Hepatic stellate cell (primary cell): ENCODE data around the gene MED12L.
"Not testable (repeated sequence)": the region's sequence is repeated elsewhere in the genome, so short reads cannot be mapped to it uniquely, and the experiment has no call there.

ENCODE experiments used
- DNase-seq: peaks from one replicate; pipeline ENCODE4 v3.0.0; 2011; ENCODE audit warnings: low spot score

The MED12L gene

DNA sequence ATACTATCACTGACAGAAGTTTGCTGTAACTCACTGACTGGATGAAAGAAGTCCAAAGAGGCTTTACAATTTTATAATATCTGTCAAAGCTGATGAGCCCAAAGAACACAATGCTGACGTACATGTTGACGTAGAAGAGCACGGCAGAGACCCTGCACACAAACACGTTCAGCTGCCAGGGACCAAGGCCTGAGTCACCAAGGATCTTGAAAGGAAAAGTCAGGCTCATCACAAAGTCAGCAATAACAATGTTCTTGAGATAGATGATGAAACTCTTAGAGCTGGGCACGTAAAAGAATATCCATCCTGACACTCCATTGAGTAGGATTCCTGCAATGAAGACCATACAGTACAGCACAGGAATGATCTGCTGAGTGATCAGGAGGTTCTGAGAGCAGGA is 128.4 kb downstream of the MED12L start:
- DNase-seq = no peak

DNA sequence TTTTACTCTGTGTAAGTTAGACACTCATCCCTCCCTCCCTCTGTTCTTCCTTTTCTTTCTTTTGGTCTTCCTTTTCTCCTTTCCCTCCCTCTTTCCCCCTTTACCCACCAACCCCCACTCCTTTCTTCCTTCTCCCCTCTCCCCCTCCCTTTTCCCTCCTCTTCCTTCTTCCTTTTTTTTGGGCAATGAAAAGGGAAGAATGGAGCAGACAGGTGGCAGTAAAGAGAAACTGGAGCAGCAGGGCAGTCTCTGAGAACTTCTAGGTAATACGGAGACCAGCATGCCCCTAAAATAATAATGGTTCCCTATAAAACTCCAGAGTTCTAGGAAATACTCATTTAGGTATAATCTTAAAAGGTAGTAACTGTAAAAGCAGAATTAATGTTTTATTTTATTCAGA is 129.0 kb downstream of the MED12L start:
- DNase-seq = no peak

DNA sequence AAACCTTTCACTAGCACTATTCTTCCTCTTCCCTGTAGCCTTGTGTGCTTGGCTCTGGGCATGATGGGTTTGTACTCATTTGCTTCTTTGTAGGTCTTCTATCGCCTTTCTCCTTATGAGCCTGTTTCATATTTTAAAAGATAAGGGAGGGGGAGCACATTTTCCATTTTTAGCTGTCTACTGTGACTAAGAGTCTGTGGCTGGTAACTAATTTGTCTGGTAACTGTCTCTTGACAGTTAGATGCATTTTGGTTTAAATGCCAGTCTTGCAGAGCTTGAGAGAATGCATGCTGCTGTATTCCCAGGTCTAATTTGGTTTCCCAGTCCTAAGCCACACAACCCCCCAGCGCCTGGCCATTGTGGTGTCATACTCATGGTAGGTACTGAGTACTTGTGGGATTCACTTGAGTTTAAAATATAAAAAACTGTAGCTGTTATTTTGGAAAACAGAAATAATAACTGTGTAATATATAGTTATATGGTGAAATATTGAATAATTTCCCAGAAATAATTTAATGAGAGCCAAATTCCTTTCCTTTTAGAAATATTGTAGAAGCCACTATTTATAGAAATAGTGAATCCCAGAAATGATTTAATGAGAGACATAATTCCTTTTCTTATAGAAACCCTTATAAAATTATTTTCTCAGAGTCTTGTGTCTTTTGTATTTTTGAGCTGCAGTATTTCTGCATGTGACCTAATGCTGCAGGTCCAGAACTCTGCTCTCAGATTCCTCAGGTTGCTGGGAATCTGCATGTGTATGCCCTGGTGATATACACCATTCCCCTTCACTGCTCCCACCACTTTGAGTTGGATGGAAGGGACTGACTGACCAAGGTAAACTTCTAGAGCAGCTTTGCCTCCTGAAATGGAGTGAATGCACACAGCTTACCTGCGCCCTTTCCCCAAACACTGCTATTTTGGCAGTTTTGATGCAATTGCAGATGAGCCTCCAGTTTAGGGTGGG is 131.5 kb downstream of the MED12L start:
- DNase-seq = peak; percentile 52

DNA sequence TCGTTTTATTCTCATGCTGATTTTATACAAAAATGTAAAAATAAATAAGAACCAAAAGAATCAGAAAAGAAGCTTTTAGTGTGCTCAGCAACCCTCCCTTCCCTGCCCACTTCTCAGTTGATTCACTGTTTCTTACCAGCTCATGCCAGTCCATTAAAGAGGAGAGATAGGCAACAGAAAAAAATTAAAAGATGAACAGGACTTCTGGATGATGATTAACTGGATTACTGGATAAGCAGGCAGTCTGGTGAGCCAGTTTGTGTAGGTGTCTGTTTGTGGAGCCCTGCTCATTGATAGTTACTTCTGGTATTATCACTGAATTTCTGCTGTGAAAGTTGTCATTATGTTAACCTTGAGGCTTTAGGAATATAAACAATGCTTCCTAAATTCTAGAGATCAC is 132.7 kb downstream of the MED12L start:
- DNase-seq = no peak

DNA sequence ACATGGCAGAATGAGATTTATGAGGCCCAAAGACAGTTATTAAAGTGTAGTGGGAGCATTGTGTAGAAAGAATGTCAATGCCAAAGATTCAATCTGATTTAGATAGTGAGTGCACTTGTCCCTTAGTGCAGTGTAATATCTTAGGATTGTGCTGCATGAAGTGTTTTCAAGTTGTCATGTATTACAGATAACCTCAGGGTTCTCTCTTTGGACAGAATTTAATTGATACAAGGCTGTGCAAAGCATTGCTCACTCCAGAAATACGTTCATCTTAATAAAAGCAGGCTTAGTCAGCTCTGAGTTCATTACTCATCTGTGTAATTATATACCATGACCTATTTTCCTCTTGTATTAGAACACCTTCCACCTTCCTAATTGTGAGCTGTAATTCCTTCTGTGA is 133.6 kb downstream of the MED12L start:
- DNase-seq = peak; percentile 31

DNA sequence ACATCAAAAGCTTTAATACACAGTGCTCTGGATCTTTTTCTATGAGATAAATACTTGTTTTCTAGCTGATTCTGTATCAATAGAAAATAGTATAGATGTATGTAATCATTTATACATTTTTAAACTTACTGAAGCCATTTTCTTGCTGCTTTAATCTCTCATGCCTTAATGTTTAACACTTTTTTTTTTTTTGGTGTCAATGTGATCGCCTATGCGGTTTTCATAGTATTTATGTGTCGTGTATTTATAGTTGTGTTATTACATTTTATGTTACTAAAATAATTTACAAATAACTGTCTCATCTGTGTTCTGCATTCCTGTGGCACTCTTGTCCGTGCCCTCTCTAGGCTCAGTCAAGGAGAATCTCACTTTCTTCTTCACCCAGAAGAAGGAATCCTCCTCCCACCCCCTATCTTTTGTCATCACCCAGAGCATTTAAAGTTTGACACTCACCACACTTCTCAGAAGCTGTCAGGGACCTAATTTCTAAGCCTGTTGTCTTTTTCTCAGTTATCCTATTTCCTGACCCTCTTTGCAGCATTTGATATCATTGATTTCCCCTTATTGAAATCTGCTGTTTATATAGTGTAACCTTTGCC is 138.9 kb downstream of the MED12L start:
- no peak for DNase-seq

DNA sequence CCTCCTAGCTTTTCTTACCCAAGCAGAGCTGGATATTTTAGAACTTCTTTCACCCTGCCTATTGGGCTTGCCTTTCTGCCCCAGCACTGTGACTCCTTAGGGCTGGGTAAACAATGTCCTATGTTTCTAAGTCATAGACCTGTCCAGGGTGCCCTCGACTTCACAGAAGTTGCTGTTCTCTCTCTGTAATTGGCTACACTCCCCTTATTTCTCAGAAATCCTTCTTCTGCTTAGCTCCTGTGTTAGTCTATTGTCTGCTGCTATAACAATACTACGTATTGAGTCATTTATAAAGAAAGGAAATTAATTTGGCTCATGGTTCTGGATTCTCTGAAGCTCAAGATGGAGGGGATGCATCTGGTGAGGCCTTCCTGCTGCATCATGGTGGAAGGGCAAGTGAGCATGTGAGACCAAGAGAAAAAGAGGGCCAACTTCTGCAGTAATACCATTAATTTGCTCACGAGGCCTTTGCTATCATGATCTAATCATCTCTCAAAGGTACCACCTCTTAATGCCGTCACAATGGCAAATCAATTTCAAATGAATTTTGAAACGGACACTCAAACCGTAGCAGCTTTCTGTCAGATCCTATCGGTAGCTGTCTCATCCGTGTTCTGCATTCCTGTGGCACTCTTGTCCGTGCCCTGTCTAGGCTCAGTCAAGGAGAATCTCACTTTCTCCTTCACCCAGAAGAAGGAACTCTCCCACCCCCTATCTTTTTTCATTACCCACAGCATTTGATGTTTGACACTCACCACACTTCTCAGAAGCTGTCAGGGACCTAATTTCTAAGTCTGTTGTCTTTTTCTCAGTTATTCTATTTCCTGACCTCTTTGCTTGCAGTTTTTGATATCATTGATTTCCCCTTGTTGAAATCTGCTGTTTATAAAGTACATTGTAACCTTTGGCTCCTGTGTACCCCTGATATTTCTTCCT is 139.8 kb downstream of the MED12L start:
- no peak for DNase-seq

DNA sequence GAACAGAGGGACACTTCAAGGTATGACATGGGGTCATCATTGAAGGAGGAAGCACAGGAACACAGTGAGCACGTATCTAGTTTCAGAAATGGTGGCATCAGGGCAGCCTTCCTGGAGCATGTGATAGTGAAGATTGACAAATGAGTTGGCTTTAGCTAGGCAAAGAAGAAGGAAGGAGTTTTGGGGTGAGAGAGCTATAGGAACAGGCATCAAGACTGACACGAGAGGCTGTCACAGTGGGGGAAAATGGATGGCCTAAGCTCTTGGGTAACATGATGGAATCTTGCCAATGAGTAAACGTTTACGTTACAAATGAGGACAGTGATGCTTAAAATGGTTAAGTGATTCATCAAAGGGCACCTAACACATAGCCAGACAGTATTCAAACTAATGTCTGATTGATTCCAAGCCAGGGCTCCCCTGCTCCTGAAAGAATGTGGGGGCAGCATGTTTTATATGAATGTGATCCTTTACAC is 140.7 kb downstream of the MED12L start:
- DNase-seq = peak; percentile 31

DNA sequence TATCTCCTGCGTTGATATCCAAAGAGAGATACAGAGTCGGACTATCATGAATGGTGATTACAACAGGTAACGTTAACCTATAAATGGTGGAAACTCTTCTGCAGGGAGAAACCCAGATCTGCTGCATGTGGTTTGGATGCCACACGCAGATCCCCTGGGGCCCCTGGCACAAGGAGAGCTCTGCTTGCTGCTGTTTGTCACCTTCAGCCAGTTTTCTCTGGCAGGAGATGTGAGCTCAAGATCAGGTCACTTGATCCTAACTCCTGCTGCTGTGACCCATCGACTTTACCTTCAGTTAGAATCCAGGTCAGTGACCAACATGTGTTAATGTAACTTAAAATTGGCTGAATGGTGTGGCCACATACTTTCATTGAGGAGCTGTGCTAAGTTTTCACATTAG is 141.4 kb downstream of the MED12L start:
- no peak for DNase-seq

DNA sequence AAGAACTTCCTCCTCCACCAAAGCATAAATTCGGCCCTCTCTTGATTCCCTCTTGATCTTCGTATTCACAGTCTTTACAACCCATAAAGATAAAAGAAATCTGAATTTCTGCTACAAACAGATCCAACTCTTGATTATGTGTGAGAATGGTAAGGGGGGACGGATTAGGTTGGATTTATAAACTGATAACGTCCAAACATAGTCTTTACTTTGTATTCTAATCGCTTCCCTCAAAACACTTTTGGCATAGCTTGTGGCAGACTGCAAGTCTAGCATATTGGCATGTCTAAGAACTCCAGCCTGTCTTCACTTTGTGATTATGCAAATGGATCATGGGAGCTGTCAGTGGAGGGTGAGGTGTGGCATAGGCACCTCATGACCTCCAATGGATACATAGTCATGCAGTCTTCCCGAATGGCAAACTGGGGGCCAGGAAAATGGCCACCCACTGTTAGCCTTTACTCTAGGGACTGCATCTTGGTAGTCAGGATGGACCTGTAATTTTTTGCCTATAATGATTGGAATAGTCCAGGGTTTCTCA is 141.9 kb downstream of the MED12L start:
- DNase-seq = no peak

DNA sequence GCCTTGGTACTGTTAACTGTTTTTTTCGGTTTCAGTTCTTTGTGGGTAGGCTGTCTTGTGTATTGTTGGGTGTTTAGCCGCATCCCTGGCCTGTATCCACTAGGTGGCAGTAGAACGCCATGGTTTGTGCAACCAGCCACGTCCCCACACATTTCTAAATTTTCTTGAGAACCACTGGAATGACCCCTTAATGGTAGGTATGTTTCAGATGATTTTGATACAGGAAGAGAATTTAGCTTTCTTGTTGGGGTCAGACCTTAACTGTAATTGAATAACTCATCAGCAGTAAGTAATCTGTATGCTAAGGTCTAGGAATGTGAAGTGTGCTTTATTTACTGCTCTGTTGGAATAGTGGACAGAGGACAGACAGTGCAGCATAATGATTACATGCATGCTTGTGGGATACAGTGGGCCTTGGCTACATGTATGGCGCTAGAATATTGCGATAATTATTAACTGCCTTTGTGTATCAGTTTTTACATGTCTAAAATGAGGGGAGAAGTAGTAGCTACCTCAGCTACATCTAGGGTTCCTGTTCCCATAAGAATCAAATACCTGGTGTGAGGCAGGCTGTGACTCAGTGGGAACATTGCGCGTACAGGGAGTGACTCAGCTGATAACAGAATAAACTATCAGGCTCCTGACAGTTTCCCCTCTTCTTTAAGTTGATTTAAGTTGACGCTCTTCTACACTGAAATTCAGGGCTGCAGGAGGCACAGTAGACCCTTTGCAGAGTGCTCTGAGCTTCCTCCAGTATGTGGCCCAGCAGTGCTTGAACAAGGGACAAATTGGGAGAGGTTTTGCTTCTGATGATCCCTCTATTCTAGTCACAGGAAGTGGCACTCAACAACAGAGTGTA is 142.6 kb downstream of the MED12L start:
- peak; percentile 65 for DNase-seq

DNA sequence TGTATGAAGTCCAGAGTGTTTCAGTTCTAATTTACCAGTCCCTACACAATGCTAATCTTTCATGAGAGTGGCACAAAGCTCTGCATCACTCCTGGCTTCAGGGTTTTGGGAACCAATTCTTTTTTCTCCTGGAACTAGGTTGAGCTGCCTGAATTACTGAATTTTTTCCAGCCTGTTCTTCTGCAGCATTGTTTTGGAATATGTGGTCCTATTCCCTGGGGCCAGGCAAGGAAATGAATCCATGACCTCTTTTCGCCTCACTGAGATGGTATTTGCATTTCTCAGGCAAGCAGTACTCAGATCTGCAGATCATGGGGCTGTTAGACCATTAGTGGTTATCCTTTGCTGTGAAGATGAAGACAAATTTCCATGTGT is 143.2 kb downstream of the MED12L start:
- DNase-seq = peak; percentile 66

DNA sequence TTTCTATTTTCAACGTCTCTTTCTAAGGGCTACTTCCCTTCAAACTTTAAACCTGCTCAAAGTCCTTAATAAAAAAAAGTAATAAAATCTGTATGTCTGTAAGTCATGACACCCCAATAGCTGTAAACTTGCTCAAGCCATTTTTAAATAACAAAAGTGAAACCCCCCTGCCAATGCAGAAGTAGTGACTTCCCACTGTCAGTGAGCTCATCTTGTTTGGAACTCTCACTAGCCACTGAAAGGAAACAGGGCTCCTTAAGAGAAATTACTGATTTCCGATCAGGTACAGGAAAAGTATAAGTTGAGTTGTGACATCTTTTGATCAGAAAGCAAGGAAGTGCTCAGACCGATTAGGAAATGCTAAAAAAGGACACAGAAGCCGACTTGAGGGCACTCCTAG is 145.2 kb downstream of the MED12L start:
- DNase-seq = no peak

DNA sequence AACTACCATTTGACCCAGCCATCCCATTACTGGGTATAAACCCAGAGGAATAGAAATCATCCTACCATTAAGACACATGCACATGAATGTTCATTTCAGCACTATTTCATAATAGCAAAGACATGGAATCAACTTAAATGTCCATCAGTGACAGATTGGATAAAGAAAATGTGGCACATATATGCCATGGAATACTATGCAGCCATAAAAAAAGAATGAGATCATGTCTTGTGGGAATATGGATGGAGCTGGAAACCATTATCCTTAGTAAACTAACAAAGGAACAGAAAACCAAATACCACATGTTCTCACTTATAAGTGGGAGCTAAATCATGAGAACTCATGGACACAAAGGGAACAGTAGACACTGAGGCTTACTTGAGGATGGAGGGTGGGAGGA is 146.9 kb downstream of the MED12L start:
- not testable (repeated sequence) for DNase-seq

DNA sequence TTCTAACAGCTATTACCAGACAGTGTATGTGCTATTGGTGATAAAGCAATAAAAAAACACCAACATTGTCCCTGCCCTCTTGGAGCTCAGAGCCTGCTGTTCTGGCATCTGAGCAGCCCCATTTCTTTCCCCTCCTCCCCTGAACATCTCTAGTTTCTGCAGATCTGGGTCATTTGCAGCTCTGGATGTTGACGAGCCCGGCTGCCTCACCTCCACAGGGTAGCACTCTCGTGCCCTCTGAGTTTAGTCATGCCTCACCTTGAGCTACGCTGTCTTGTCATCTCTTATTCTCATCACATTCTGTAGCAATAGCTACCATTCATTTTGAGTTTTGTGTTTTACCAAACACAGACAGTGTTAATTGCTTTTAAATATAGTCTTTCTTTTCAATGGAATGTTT is 147.5 kb downstream of the MED12L start:
- no peak for DNase-seq

DNA sequence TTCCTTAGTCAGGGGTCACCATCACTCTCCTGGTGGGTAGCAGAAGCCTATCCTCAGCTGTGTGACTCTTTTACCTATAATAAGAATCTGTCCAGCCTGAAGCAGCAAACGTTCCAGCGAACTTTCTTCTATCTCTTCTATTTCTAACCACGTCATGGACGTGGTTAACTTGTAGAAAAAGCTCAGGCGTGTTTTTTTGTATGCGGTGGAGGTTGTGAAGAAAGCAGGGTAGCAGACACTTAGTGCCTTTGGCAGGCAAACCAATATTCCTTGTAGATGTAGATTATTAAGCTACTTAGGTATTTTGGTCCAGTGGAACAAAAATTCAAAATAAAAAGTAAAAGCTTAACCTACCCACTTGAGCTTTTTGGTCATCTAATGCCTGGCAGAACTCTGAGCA is 149.4 kb downstream of the MED12L start:
- no peak for DNase-seq

DNA sequence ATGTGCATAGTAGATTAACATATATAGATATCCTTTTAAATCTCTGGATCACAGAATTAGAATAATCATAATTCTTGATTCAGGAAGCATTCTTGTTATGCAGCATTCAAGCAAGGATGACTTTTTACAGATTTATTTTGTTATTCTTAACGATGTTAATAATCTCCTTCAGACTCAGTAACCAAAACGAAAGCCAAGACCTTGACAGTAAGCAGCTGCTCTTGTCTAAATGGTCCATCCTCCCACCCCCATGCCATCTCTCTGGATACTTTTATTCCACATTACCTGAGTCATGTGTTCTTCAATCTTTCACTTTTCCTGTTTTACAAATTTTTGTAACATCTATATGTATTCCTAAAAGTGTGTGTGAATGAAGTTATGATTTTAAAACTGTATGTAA is 150.9 kb downstream of the MED12L start:
- no peak for DNase-seq

DNA sequence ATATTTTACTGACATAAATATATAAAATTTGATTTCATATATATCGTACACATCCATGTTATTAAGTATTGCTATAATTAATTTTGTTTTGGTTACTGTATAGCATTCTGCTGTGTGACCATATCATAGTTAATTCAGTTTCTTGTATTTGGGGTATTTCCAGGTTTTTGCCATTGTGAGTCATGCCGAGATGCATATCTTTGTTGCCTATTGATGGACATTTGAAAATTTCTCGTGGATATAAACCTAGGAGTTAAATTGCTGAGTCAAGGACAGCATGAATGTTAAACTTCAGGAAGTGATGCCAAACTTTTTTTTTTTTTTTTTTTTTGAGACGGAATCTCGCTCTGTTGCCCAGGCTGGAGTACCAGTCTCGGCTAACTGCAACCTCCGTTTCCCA is 151.3 kb downstream of the MED12L start:
- no peak for DNase-seq

DNA sequence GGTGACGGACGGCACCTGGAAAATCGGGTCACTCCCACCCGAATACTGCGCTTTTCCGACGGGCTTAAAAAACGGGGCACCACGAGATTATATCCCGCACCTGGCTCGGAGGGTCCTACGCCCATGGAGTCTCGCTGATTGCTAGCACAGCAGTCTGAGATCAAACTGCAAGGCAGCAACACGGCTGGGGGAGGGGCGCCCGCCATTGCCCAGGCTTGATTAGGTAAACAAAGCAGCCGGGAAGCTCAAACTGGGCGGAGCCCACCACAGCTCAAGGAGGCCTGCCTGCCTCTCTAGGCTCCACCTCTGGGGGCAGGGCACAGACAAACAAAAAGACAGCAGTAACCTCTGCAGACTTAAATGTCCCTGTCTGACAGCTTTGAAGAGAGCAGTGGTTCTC is 156.5 kb downstream of the MED12L start:
- DNase-seq = not testable (repeated sequence)

DNA sequence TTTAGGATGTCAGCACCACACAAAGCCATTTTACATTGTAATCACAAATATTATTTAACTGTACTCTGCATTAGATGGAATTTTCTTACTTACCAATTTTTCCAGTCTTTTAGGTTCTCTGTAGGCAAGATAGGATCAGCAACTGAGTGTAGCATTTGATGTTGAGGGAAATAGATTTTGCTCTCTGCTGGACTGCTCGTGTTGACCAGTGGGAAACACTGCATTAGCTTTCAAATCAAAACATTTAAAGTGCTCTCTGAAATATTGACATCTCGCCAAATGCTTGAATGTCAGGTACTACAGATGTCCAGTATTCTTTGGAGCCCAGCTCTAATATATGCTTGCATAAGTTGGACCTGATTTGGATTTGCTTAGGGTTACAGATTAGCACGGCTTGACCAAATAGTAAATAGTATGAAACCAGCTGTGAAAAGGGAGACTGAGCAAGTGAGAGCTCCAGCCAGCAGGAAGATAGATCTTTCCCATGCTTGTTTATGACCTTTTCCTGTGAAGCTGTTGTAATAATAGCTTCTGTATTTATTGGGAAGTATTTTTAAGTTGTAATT is 163.4 kb downstream of the MED12L start:
- DNase-seq = no peak

DNA sequence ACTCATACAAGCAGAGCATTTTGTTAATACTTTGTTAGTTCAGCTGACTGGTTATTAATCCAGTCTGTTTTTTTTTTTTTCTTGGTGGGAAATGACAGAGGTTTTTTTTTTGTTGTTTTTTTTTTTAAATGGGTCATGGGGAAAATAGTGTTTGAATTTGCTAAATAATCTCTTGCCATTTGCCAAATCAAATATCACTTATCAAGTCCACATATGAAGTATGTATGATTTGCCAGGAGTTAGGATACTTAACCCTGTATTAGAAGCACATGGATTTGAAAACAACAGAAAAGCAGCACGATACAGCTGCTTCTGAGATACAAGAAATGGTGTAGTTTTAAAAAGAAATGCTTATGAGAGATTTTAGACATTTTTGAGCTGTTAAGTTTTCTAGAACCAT is 171.3 kb downstream of the MED12L start:
- DNase-seq = no peak
